A549 (cell line): ENCODE data around the gene ATP2C2. TPM values are rescaled to one million over a fixed set of nuclear protein-coding genes. Genes with fewer than 3 reads are reported as not detected.

Source experiments
- ATAC-seq, 2 experiments: fragments of 200-7000 bp in 1 of 2; fragments of >200 bp in 1 of 2; cut with Nextera tagmentation in 1 of 2; cut with Tn5 transposase in 1 of 2; 3 replicates each; pipeline versions ENCODE4 v1.8.0 to v1.9.1; 2018 to 2020; ENCODE audit warnings: mild to moderate bottlenecking in 1 of 2, moderate library complexity in 1 of 2
- CTCF ChIA-PET: fragments of 300-600 bp; sonication (Branson Sonifier 250); formaldehyde crosslinking; extraction: SDS; loops from one replicate; lab custom pipeline; 2021; ENCODE audit warnings: antibody characterized with exemption, inconsistent platforms; lab: Yijun Ruan, JAX
- POLR2A ChIA-PET: fragments of 350-600 bp; formaldehyde crosslinking; extraction: SDS; loops from one replicate; lab custom pipeline; 2021; ENCODE audit warnings: antibody characterized with exemption, inconsistent platforms; lab: Yijun Ruan, JAX
- DNase-seq, 2 experiments: peaks; one replicate each; pipeline versions ENCODE4 v3.0.0 to v3.0.0-alpha.2; 2011 to 2016; ENCODE audit warnings: low read depth in 1 of 2, low spot score in 1 of 2
- FAIRE-seq: peaks from 2 replicates; lab custom pipeline; 2011; peaks lifted over from hg19 to GRCh38; lab: Jason Lieb, UNC
- H3K27ac ChIP-seq, 2 experiments: fragments of >200 bp; sonication (Bioruptor Twin); formaldehyde crosslinking; 3 replicates each; pipeline ENCODE4 v1.5.1; 2016 to 2017
- H3K4me1 ChIP-seq: fragments of >200 bp; sonication (Bioruptor Twin); formaldehyde crosslinking; 3 replicates; pipeline ENCODE4 v1.6.1; 2016
- H3K4me2 ChIP-seq: fragments of >200 bp; sonication (Bioruptor Twin); formaldehyde crosslinking; 3 replicates; pipeline ENCODE4 v1.6.1; 2016
- H3K4me3 ChIP-seq: fragments of >200 bp; sonication (Bioruptor Twin); formaldehyde crosslinking; 3 replicates; pipeline ENCODE4 v1.5.1; 2016
- H3K9me3 ChIP-seq: fragments of >200 bp; sonication (Bioruptor Twin); formaldehyde crosslinking; 3 replicates; pipeline ENCODE4 v1.6.1; 2016
- ATOH8 ChIP-seq: fragments of 250-450 bp; sonication (Bioruptor Pico); IDR thresholded peaks from 2 replicates; pipeline ENCODE4 v1.5.0; 2020; ENCODE audit warnings: low read depth, mild to moderate bottlenecking, moderate library complexity
- CBX2 ChIP-seq: fragments of 200-600 bp; sonication (generic); IDR thresholded peaks from 2 replicates; pipeline ENCODE4 v1.6.1; 2016; ENCODE audit warnings: low read depth, mild to moderate bottlenecking, borderline replicate concordance
- CHD4 ChIP-seq: fragments of 200-600 bp; sonication (generic); IDR thresholded peaks from 2 replicates; pipeline ENCODE4 v1.6.1; 2016; ENCODE audit warnings: antibody characterized with exemption, mild to moderate bottlenecking, borderline replicate concordance
- EHF ChIP-seq: fragments of 250-450 bp; sonication (Bioruptor Pico); IDR thresholded peaks from 2 replicates; pipeline ENCODE4 v1.5.0; 2020; ENCODE audit warnings: mild to moderate bottlenecking
- ESRRA ChIP-seq: fragments of 150-350 bp; IDR thresholded peaks from 2 replicates; pipeline ENCODE4 v1.6.1; 2014; ENCODE audit warnings: mild to moderate bottlenecking, low read length, borderline replicate concordance
- FOSB ChIP-seq: fragments of 250-450 bp; sonication (Bioruptor Pico); IDR thresholded peaks from 2 replicates; pipeline ENCODE4 v1.5.0; 2020; ENCODE audit warnings: mild to moderate bottlenecking, moderate library complexity
- HDAC2 ChIP-seq: fragments of 200-600 bp; sonication (generic); IDR thresholded peaks from 2 replicates; pipeline ENCODE4 v1.6.1; 2016
- HES2 ChIP-seq: fragments of >200 bp; sonication (Bioruptor Twin); formaldehyde crosslinking; IDR thresholded peaks from 2 replicates; pipeline ENCODE4 v1.6.1; 2016
- HMGXB4 ChIP-seq: fragments of 250-450 bp; sonication (Bioruptor Pico); IDR thresholded peaks from 2 replicates; pipeline ENCODE4 v1.5.0; 2021; ENCODE audit warnings: mild to moderate bottlenecking, moderate library complexity, borderline replicate concordance
- HOXA7 ChIP-seq: fragments of 250-450 bp; sonication (Bioruptor Pico); IDR thresholded peaks from 2 replicates; pipeline ENCODE4 v1.5.0; 2020; ENCODE audit warnings: mild to moderate bottlenecking, moderate library complexity
- HOXB5 ChIP-seq: fragments of 250-450 bp; sonication (Bioruptor Pico); IDR thresholded peaks from 2 replicates; pipeline ENCODE4 v1.5.0; 2020; ENCODE audit warnings: mild to moderate bottlenecking, moderate library complexity
- POLR2A ChIP-seq: IDR thresholded peaks from 2 replicates; pipeline ENCODE4 v1.6.1; 2012; ENCODE audit warnings: mild to moderate bottlenecking, low read length
- POLR2AphosphoS2 ChIP-seq: conservative IDR thresholded peaks from 2 replicates; pipeline ENCODE4 v1.6.1; 2012; ENCODE audit warnings: low read length, improper control_type of control experiment, inconsistent platforms
- RAD21 ChIP-seq, 2 experiments: fragments of >200 bp in 1 of 2; sonication (Bioruptor Twin) in 1 of 2; formaldehyde crosslinking in 1 of 2; IDR thresholded peaks in 1 of 2; conservative IDR thresholded peaks in 1 of 2; 2 replicates in 1 of 2; 3 replicates in 1 of 2; pipeline ENCODE4 v1.6.1; 2012 to 2018; ENCODE audit warnings: inconsistent platforms in 1 of 2
- RARB ChIP-seq: fragments of 250-450 bp; sonication (Bioruptor Pico); IDR thresholded peaks from 2 replicates; pipeline ENCODE4 v1.8.0; 2021; ENCODE audit warnings: mild to moderate bottlenecking, moderate library complexity
- REST ChIP-seq: fragments of 200-600 bp; sonication (generic); IDR thresholded peaks from 2 replicates; pipeline ENCODE4 v1.6.1; 2016; ENCODE audit warnings: antibody characterized with exemption, mild to moderate bottlenecking, moderate library complexity
- RFX5 ChIP-seq: fragments of 450-650 bp; IDR thresholded peaks from 2 replicates; pipeline ENCODE4 v1.7.1; 2014; ENCODE audit warnings: antibody characterized with exemption, mild to moderate bottlenecking, moderate library complexity
- RNF2 ChIP-seq: fragments of 200-600 bp; sonication (generic); IDR thresholded peaks from 2 replicates; pipeline ENCODE4 v1.6.1; 2016; ENCODE audit warnings: low read depth, mild to moderate bottlenecking, antibody characterized with exemption, moderate library complexity, borderline replicate concordance
- USF2 ChIP-seq: fragments of 450-650 bp; IDR thresholded peaks from 2 replicates; pipeline ENCODE4 v1.6.1; 2014; ENCODE audit warnings: antibody characterized with exemption
- WGBS: methylation state at CpG from one replicate; pipeline ENCODE4 v1.1.6; 2017; ENCODE audit errors: missing lambda C conversion rate; 5-methylcytosine and 5-hydroxymethylcytosine counted together
- polyA plus RNA-seq, 4 experiments: library from polyadenylated mRNA; depleted of rRNA in 3 of 4; stranded (reverse); fragments of >200 nt; fragmentation: RNase III in 1 of 4; extraction: RNeasy Plus Mini Kit Qiagen cat#74134 plus additional on column Dnase treatment in 1 of 4; gene quantifications; 2 replicates in 3 of 4; 3 replicates in 1 of 4; pipeline ENCODE4 v1.2.3, GENCODE V29; 2011 to 2017

ATP2C2 gene
- polyA plus RNA-seq, 2 of the 4 experiments (the other 2 are of a cell fraction) = 0.14 to 0.17 TPM

- TF ChIP-seq REST (no peak), RARB (CRISPR knock-in tag) (no peak), HOXB5 (no peak), EHF (CRISPR knock-in tag) (no peak), CHD4 (no peak), RFX5 (no peak), RAD21 (conservative IDR thresholded peaks at IDR 0.05 in 1 of 2, IDR thresholded peaks at IDR 0.05 in 1 of 2) (no peak)
- TF ChIP-seq, all 56 proteins: peak for 0
Measured at GRCh38 chr16:84408314-84408690, 40.0 kb downstream of the ATP2C2 start (continued).

- TF ChIP-seq RARB (CRISPR knock-in tag) (no peak), HMGXB4 (CRISPR knock-in tag) (no peak), ESRRA (no peak), HES2 (no peak), RNF2 (no peak), CBX2 (no peak), POLR2A (no peak), POLR2AphosphoS2 (no peak), FOSB (CRISPR knock-in tag) (no peak), HOXA7 (CRISPR knock-in tag) (no peak), HDAC2 (no peak), USF2 (no peak), EHF (CRISPR knock-in tag) (no peak), ATOH8 (no peak)
- no peak overlapping the region for H3K27ac ChIP-seq
- ChIA-PET POLR2A (no interaction called here), CTCF (no interaction called here)
- H3K4me2 ChIP-seq = no peak overlapping the region
- H3K4me3 ChIP-seq = no peak overlapping the region
- 39% methylated on average over 2 of the region's 2 CpGs for WGBS
- no peak for FAIRE-seq
- H3K9me3 ChIP-seq = no peaks in the 10 kb centered on the region
- DNase-seq = no peak
- no peaks in the 10 kb centered on the region for H3K4me1 ChIP-seq
- no peak for ATAC-seq
Measured at GRCh38 chr16:84408856-84409255, 40.5 kb downstream of the ATP2C2 start.
